Hepatocyte (in vitro differentiated cells): ENCODE data around the gene CARM1. TPM values are rescaled to one million over a fixed set of nuclear protein-coding genes. Genes with fewer than 3 reads are reported as not detected.

Experiments used
- DNase-seq: peaks from one replicate; pipeline ENCODE4 v3.0.0-alpha.2; 2016; ENCODE audit warnings: low spot score
- H2AFZ ChIP-seq: fragments of 200-600 bp; sonication (generic); 2 replicates; pipeline ENCODE4 v1.6.0; 2016; ENCODE audit warnings: antibody characterized with exemption, mild to moderate bottlenecking
- H3K27ac ChIP-seq: fragments of 200-600 bp; sonication (generic); 2 replicates; pipeline ENCODE4 v1.5.1; 2016; ENCODE audit warnings: mild to moderate bottlenecking
- H3K27me3 ChIP-seq: fragments of 200-600 bp; sonication (generic); 2 replicates; pipeline ENCODE4 v1.6.1; 2016
- H3K36me3 ChIP-seq: fragments of 200-600 bp; sonication (generic); replicated peaks from 2 replicates; pipeline ENCODE4 v1.5.1; 2016; ENCODE audit warnings: low read depth; ENCODE audit not compliant: insufficient read depth
- H3K4me1 ChIP-seq: fragments of 200-600 bp; sonication (generic); 2 replicates; pipeline ENCODE4 v1.5.1; 2016; ENCODE audit warnings: mild to moderate bottlenecking, moderate library complexity; ENCODE audit not compliant: insufficient read depth
- H3K4me2 ChIP-seq: fragments of 200-600 bp; sonication (generic); 2 replicates; pipeline ENCODE4 v1.6.0; 2016
- H3K4me3 ChIP-seq: fragments of 200-600 bp; sonication (generic); 2 replicates; pipeline ENCODE4 v1.5.1; 2016; ENCODE audit warnings: mild to moderate bottlenecking
- H3K79me2 ChIP-seq: fragments of 200-600 bp; sonication (generic); 2 replicates; pipeline ENCODE4 v1.6.0; 2017; ENCODE audit warnings: mild to moderate bottlenecking
- H3K9me2 ChIP-seq: fragments of 200-600 bp; sonication (generic); replicated peaks from 2 replicates; pipeline ENCODE4 v1.6.0; 2017; ENCODE audit warnings: mild to moderate bottlenecking; ENCODE audit not compliant: insufficient read depth
- H3K9me3 ChIP-seq: fragments of 200-600 bp; sonication (generic); 2 replicates; pipeline ENCODE4 v1.5.1; 2016; ENCODE audit warnings: low read depth, mild to moderate bottlenecking
- H4K20me1 ChIP-seq: fragments of 200-600 bp; sonication (generic); 2 replicates; pipeline ENCODE4 v1.6.0; 2016; ENCODE audit warnings: mild to moderate bottlenecking; ENCODE audit not compliant: insufficient read depth, poor library complexity, severe bottlenecking
- EZH2 ChIP-seq: fragments of 200-600 bp; sonication (generic); IDR thresholded peaks from 2 replicates; pipeline ENCODE4 v1.6.1; 2016; ENCODE audit warnings: antibody characterized with exemption, mild to moderate bottlenecking, borderline replicate concordance
- EZH2phosphoT487 ChIP-seq: fragments of 200-600 bp; sonication (generic); IDR thresholded peaks from one replicate; pipeline ENCODE4 v1.6.1; 2018; ENCODE audit warnings: antibody characterized with exemption, mild to moderate bottlenecking, low read depth, moderate library complexity; ENCODE audit not compliant: unreplicated experiment, severe bottlenecking
- WGBS: methylation state at CpG from one replicate; pipeline ENCODE4 v1.1.6; 2016; ENCODE audit warnings: low lambda C conversion rate; ENCODE audit errors: missing lambda C conversion rate; 5-methylcytosine and 5-hydroxymethylcytosine counted together
- polyA plus RNA-seq: library from polyadenylated mRNA; unstranded; fragments of >200 nt; fragmentation: Nextera tagmentation; extraction: Ambion mirVana; gene quantifications from 2 replicates; pipeline ENCODE4 v1.2.1, GENCODE V29; 2016
- total RNA-seq: library from RNA; depleted of rRNA; stranded (reverse); fragments of >200 nt; gene quantifications from 2 replicates; pipeline ENCODE4 v1.2.3, GENCODE V29; 2014
- TF ChIP-seq, protein P1 (sequence below): fragments of 200-600 bp; sonication (generic); IDR thresholded peaks from 2 replicates; pipeline ENCODE4 v1.5.1; 2016; ENCODE audit warnings: antibody characterized with exemption, mild to moderate bottlenecking; ENCODE audit not compliant: poor library complexity

The CARM1 gene
- total and polyA plus RNA-seq, 2 experiments from 2014 or later, result 34.3 to 45.7 TPM

DNA sequence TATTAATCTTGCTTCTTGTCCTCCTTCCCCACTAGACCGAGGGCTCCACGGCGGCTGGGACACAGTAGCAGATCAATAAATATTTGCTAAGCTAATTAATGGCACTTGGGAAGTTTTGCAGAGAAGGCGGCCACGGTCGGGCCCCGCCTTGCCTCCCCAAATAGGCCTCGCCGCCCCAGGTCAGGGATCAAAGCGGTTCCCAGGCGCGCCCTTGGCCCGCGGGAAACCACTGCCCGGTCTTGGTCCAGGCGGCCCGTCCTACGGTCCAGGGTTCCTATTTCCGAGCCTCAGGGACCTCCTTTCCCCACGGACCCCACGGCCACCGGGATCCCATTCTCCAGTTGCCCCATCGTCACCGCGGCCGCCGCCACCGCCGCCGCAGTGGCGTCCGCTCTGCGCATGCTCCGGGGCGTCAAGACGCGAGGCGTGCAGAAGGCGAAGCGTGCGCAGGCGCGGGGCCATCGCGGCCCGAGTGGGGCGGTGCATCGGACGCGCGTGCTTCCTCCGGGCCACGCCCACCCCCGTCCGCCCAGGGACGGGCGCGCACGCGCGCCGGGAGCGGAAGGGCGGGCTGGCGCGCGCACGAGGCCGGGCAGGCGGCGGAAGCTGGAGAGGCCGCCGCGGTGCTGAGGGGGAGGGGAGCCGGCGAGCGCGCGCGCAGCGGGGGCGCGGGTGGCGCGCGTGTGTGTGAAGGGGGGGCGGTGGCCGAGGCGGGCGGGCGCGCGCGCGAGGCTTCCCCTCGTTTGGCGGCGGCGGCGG is 89.1 kb downstream of the CARM1 start, which contains the start of gene SMARCA4:
SMARCA4 (plus strand) TSS at position 717 of the 759 bp plus-strand sequence. CDS start 23,122 bp downstream, outside the sequence.
- no peaks in the 10 kb centered on the region for H3K27me3 ChIP-seq
- H3K4me1 ChIP-seq, result peaks cover 15% of the 10 kb centered on the region
- 2% methylated on average over 69 of the region's 100 CpGs for WGBS
- H3K79me2 ChIP-seq, result peaks cover 52% of the 10 kb centered on the region
- peak within 1 kb of the TSS; percentile 90 for H3K4me2 ChIP-seq
- no peaks in the 10 kb centered on the region for H3K9me2 ChIP-seq
- TF ChIP-seq, protein P1, sequence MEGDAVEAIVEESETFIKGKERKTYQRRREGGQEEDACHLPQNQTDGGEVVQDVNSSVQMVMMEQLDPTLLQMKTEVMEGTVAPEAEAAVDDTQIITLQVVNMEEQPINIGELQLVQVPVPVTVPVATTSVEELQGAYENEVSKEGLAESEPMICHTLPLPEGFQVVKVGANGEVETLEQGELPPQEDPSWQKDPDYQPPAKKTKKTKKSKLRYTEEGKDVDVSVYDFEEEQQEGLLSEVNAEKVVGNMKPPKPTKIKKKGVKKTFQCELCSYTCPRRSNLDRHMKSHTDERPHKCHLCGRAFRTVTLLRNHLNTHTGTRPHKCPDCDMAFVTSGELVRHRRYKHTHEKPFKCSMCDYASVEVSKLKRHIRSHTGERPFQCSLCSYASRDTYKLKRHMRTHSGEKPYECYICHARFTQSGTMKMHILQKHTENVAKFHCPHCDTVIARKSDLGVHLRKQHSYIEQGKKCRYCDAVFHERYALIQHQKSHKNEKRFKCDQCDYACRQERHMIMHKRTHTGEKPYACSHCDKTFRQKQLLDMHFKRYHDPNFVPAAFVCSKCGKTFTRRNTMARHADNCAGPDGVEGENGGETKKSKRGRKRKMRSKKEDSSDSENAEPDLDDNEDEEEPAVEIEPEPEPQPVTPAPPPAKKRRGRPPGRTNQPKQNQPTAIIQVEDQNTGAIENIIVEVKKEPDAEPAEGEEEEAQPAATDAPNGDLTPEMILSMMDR, result no peak
- no peak for TF ChIP-seq EZH2
- no peak for TF ChIP-seq EZH2phosphoT487
- H3K9me3 ChIP-seq, result no peaks in the 10 kb centered on the region
- peak; percentile 100 for DNase-seq
- no peaks in the 10 kb centered on the region for H3K36me3 ChIP-seq
- H2AFZ ChIP-seq, result peak within 1 kb of the TSS; percentile 94
- H4K20me1 ChIP-seq, result peaks cover 28% of the 10 kb centered on the region
- H3K4me3 ChIP-seq, result peak within 1 kb of the TSS; percentile 68
- H3K27ac ChIP-seq, result peak within 1 kb of the TSS; percentile 95

DNA sequence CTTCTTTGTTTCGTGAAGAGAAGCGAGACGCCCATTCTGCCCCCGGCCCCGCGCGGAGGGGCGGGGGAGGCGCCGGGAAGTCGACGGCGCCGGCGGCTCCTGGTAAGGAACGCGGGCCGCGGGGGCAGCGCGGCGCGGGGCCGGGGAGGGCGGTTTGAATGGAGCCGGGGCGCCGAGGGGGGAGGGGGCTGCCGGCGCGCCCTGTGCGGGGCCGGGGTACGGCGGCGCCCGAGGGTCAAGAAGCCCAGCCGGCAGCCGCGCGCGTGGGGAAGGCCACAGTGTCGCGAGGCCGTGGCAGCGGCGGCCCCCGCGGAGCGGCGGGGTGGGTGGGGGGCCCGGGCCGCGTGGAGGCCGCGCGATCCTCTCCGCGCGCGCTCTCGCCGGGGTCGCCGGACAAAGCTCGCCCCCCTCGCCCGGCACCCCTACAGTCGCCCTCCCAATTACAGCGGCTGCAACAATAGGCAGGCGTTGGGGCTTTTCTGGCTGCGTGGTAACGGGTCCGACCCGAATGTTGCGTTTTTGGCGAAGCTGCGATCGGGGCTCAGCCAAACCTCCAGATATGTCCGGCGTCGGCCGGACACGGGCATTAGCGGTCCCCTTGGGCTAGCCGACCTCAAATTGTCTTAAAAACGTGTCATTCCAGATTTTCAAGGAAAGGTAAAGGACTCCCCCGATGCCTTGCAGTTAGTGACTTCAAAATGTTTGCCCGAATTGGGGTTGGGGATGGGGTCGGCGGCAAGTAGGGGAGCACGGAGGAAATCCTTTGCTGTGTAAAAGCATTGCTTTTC is 89.9 kb downstream of the CARM1 start:
- Histone ChIP-seq H3K4me2 (peak overlapping the region; percentile 90), H3K36me3 (no peaks in the 10 kb centered on the region), H3K4me1 (peaks cover 15% of the 10 kb centered on the region), H3K9me2 (no peaks in the 10 kb centered on the region), H4K20me1 (peaks cover 28% of the 10 kb centered on the region), H3K27ac (peak overlapping the region; percentile 95), H3K9me3 (no peaks in the 10 kb centered on the region), H2AFZ (peak overlapping the region; percentile 83), H3K27me3 (no peaks in the 10 kb centered on the region), H3K4me3 (peak overlapping the region; percentile 68), H3K79me2 (peaks cover 59% of the 10 kb centered on the region)
- TF ChIP-seq EZH2phosphoT487, result no peak
- TF ChIP-seq EZH2, result no peak
- TF ChIP-seq, protein P1, result no peak
- WGBS, result under 1% methylated on average over 28 of the region's 92 CpGs
- no peak for DNase-seq

DNA sequence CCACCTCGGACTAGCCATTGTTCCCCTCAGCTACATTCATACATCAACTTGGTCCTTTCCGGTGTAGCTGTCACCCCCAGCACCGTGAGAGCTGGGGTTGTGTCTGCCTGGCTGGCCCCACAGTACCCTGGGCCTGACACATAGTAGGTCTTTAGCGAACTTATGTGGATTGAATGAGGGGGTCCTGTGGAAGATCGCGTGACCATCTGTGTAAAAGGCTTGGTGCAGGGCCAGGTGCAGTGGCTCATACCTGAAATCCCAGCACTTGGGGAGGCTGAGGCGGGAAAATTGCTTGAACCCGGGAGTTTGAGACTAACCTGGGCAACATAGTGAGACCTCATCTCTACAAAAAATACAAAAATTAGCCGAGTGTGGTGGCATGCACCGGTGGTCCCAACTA is 91.5 kb downstream of the CARM1 start:
- no peak for DNase-seq
- Histone ChIP-seq H3K9me3 (no peaks in the 10 kb centered on the region), H3K36me3 (no peaks in the 10 kb centered on the region), H4K20me1 (peaks cover 42% of the 10 kb centered on the region), H3K4me1 (peaks cover 15% of the 10 kb centered on the region), H3K27ac (no peak overlapping the region), H2AFZ (no peak overlapping the region), H3K9me2 (no peaks in the 10 kb centered on the region), H3K79me2 (peaks cover 75% of the 10 kb centered on the region), H3K4me2 (peak overlapping the region; percentile 90), H3K27me3 (no peaks in the 10 kb centered on the region), H3K4me3 (no peak overlapping the region)
- TF ChIP-seq EZH2 (no peak), EZH2phosphoT487 (no peak)
- TF ChIP-seq, protein P1, result no peak
- WGBS, result 92% methylated on average over 10 of the region's 10 CpGs
